GM19395 (cell line): Measurements from ENCODE around the gene POLR2E.

Experiments used
- ATAC-seq: cut with Tn5 transposase; IDR thresholded peaks from one replicate; pipeline ENCODE4 v1.9.1; 2021; ENCODE audit warnings: mild to moderate bottlenecking, moderate library complexity; ENCODE audit not compliant: unreplicated experiment

Gene POLR2E

DNA sequence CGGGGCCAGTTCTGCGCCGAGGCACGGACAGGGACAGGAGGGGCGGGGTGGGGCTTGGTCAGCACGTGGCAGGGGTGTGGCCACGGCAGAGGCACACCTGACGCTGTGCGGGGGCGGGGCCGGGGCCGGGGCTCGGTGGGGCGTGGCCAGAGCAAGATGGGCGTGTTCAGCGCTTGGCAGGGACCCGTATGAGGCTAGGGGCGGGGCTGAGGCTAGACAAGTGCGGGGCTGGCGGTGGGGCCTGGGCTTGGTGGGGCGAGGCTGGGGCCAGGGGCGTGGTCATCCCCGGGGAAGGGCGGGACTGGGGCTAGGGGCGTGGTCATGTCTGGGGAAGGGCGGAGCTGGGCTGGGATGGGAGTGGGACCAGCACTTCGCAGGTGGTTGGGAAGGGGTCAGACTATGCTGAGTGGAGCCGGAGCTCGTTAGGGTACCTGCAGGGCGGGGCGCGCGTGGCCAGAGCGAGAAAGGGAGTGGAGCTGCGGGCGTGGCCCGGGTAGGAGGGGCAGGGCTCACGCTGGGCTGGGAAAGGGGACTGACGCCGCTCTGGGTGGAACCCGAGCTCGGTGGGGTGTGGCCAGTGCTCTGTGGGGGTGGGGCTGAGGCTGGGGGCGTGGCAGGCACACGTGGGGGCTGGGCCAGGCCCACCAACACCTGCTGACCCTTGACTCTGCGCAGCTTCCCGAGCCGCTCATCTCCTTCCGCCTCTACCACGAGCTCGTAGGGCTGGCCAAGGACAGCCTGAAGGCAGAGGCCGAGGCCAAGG is 12.8 kb downstream of the POLR2E start:
- no peak for ATAC-seq

DNA sequence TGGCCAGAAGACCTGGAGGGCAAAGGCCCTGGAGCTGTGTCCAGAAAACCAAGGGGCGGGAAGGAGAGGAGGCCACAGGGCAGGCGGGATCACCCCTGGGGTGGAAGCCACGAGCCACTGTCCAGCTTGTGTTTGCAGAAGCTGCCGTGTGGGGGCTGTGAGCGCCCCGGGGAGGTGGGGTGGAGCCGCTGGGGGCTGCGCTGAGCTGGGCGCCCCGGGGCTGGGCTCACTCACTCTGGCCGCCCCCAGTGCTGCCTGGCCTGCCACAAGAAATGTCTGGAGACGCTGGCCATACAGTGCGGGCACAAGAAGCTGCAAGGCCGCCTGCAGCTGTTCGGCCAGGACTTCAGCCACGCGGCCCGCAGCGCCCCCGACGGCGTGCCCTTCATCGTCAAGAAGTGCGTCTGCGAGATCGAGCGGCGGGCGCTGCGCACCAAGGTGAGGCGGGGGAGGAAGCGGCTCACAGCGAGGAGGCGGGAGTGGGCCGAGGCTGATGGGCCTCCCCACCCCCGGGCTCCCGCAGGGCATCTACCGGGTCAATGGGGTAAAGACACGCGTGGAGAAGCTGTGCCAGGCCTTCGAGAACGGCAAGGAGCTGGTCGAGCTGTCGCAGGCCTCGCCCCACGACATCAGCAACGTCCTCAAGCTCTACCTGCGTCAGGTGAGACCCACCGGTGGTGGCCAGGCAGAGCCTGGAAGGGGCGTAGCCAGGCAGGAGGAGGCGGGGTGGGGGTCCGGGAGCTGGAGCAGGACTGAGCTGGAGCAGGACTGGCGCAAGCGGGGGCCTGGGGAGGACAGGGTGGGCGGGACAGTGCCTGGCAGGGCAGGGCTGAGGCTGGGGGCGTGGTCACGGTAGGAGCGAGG is 13.6 kb downstream of the POLR2E start:
- no peak for ATAC-seq

DNA sequence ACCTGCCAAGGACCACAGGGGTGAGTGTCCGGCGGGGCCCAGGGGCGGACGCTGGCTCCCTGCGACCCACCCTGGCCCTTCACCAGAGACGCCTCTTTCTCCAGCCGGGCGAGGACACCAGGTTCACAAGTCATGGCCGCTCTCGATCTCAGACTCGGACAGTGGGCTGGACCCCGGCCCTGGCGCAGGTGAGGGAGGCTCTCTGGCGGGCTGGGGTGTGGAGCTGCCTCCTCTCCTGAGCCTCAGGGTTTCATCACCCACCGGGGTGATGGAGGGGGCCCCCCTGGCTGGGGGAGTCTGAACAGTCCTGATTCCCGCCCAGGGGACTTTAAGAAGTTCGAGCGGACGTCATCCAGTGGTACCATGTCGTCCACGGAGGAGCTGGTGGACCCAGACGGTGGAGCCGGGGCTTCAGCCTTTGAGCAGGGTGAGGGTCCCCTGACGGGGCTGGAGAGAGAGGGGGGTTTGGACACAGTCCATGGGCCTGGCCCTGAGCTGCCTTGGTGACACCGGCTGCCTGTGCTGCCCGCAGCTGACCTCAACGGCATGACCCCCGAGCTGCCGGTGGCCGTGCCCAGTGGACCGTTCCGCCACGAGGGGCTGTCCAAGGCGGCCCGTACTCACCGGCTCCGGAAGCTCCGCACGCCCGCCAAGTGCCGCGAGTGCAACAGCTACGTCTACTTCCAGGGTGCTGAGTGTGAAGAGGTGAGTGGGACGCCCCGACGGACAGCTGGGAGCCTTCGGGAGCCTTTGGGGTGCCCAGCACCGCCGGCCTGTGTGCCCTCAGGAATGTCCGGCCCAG is 14.6 kb downstream of the POLR2E start:
- ATAC-seq = no peak

DNA sequence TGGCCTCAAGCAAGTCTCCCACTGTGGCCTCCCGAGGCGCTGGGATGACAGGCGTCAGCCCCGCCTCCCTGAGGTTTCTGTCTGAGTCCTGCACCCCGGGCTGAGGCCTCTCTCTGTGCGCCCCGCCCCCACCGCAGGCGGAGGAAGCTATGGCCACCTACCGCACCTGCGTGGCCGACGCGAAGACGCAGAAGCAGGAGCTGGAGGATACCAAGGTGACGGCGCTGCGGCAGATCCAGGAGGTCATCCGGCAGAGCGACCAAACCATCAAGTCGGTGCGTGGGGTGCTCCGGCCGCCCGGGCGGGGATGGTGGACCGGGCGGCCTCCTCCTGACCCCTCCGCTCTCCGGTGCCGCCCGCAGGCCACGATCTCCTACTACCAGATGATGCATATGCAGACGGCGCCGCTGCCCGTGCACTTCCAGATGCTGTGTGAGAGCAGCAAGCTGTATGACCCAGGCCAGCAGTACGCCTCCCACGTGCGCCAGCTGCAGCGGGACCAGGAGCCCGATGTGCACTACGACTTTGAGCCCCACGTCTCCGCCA is 15.5 kb downstream of the POLR2E start:
- no peak for ATAC-seq

- ATAC-seq = peak; percentile 78
Measured at GRCh38 chr19:1076951-1077350, 18.2 kb downstream of the POLR2E start.

DNA sequence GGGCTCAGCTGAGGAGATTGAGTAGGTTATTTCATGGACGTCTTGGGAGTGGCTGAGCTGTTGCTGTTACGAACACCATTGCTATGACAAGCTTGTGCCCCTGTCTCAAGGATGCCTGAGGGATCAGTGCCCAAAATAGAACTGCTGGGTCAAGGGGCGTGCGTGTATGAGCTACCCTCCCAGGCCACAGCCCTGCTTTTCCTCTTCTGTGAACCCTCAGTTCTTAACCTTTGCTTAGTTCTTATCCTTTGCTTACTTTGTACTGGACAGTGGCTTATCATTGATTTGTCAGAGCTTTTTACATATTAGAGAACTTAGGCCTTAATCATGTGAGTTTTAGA is 19.2 kb downstream of the POLR2E start:
- no peak for ATAC-seq

DNA sequence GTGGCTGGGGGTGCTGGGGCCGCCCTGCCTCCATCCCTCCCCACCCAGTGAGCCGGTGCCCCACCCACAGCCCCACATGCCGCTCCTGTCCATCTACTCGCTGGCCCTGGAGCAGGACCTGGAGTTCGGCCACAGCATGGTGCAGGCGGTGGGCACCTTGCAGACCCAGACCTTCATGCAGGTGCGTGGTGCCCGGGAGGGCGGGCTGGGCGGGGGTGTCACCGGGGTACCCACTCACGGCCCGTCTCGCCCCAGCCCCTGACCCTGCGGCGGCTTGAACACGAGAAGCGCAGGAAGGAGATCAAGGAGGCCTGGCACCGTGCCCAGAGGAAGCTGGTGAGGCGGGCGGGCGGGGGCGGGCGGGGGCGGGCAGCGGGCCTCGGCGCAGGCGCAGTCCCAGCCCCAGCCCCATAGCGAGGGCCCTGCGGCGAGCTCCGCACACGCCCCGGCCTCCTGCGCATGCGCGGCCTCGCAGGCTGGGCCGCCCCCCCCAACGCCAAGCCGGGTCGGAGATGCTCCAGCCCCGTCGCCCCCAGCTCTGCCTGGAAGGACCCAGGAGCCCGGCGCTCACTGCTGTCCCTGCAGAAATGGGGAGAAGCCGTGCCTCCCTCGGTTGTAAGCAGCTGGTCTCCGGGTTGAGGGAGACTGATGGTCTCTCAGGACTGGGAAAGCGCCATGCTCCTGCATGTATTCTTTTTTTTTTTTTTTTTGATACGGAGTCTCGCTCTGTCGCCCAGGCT is 20.5 kb downstream of the POLR2E start:
- no peak for ATAC-seq

DNA sequence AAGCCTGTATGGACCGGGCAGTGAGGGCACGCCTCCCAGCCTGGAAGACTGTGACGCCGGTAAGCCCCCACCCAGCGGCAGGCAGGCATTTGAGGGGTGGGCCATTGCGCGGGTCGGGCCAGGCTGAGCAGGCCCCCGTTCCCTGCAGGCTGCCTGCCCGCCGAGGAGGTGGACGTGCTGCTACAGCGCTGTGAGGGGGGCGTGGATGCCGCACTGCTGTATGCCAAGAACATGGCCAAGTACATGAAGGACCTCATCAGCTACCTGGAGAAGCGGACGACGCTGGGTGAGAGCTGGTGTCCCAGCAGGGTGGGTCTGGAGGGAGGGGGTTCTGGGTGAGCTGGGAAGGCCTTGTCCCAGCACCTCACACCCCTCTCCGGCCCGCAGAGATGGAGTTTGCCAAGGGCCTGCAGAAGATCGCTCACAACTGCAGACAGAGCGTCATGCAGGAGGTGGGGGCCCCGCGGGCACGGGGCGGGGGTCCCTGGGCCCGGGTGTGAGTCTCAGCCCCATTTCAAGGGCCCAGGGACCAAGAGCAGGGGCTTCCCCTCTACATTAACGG is 21.1 kb downstream of the POLR2E start:
- ATAC-seq = no peak

DNA sequence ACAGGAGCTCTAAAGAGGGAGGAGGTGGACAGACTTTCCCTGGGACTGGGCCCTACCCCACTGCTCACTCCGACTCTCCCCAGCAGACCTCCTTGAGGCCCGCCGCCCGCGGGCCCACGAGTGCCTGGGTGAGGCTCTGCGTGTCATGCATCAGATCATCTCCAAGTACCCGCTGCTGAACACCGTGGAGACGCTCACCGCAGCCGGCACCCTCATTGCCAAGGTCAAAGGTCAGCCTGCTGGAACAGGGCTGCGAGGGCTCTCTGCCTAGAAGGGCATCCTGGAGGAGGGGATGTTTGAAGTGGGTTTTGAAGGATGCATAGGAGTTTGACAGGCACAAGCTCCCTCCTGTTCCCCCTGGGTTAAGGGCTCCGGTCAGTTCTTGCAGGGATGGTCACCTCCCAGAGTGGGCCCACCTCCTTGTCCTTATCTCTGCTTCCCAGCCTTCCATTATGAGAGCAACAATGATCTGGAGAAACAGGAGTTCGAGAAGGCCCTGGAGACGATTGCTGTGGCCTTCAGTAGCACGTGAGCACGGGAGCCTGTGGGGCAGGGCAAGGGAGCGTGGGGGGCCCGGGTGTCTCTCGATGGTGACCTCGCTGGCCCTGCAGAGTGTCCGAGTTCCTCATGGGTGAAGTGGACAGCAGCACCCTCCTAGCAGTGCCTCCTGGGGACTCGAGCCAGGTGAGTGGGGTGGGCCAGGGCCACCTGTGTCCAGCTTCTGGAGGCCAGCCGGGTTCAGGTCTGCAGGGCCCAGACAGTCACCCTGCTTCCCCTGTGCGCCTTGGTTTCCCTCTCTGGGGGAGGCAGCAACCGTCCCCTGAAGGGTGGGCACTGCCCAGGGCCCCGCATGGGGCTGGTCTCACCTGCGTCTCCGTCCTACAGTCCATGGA is 21.9 kb downstream of the POLR2E start:
- ATAC-seq = no peak

GRCh38 chr19:1072371-1073015 is 22.7 kb downstream of the POLR2E start:
- ATAC-seq = no peak

GRCh38 chr19:1070931-1071791 is 24.0 kb downstream of the POLR2E start:
- no peak for ATAC-seq

- ATAC-seq = no peak
Measured at GRCh38 chr19:1070576-1070930, 24.6 kb downstream of the POLR2E start.

DNA sequence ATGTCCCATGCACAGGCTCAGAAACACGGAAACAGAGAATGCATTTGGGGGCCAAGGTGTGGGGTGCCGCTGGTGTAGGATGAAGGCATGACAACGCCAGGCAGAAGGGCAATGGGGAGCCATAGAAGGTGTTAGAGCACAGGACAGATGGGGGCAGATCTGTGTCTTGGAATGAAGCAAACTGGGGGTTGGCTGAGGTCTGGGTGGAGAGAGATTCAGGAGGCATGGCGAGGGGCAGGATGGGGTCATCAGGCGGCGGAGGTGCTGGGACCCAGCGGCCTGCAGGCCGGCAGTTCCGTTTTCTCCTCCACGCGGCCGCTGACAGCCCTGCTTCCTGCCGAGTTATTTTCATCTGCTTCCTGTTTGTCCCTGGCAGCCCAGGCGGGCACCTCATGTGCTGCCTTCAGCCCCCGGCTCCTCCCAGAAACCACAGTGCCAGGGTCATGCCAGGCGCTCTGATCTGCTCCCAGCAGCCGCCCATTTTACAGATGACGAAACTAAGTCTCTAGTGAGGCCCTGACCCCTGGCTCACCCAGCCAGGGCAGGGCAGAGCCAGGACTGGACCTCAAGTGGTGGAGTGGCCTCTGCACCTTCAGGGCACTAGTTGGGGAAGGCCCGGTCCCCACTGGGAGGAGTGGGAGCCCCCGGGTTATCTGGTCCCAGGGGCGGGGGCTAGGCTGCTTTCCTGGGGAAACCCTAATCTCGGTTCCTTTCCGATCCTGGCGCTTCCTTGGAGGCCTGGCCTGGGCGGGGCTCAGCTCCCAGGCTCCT is 26.0 kb downstream of the POLR2E start:
- no peak for ATAC-seq

DNA sequence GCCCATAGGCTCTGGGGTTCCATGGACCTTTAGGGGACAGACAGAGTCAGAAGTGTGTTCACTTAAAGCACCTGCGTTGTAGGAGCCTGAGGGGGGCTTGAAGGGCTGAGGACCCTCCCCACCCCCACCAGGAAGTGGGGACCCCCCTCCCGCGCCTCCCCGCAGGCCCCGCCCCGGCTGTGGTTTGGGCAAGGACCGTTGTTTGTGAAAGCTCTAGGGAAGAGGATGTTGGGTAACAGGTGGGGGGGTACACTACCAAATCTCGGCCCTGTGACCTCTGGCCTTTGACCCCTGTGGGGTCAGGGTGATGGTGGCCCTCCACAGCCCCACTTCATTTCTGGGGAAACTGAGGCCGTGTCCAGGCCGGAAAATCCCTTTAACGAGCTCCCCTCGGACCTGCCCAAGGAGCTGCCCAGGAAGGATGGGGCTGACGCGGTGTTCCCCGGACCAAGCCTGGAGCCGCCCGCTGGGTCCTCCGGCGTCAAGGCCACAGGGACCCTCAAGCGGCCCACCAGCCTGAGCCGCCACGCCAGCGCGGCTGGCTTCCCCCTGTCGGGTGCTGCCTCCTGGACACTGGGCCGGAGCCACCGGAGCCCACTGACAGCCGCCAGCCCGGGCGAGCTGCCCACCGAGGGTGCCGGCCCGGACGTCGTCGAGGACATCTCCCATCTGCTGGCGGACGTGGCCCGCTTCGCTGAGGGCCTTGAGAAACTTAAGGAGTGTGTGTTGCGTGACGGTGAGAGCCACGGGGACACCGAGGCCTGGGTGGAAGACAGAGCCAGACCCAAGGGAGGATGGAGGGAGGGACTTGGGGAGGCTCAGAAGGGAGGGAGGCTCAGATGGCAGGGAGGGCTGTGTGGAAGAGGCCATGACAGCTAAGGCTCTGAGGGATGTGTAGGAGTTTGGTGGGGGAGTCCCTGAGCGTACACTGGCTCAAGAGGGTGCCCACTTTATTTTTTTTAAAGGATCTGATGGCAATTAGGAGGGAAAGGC is 26.9 kb downstream of the POLR2E start:
- no peak for ATAC-seq

GRCh38 chr19:1067341-1067957 is 27.7 kb downstream of the POLR2E start:
- ATAC-seq = no peak
